HepG2 (cell line): Measurements from ENCODE around the gene DCAF7. TPM values are rescaled to one million over a fixed set of nuclear protein-coding genes. Genes with fewer than 3 reads are reported as not detected.

Source experiments
- BCL3 ChIP-seq: sonication (generic); formaldehyde crosslinking; IDR thresholded peaks from 2 replicates; pipeline ENCODE4 v1.5.1; 2020; ENCODE audit warnings: mild to moderate bottlenecking, missing genetic modification reagents, moderate library complexity
- ELF3 ChIP-seq: IDR thresholded peaks from 2 replicates; pipeline ENCODE4 v1.6.1; 2016; ENCODE audit warnings: missing genetic modification reagents, missing compliant biosample characterization
- GABPA ChIP-seq, 2 experiments: IDR thresholded peaks; 2 replicates each; pipeline ENCODE4 v1.6.1; 2011 to 2016; ENCODE audit warnings: low read depth in 2 of 2, low read length in 1 of 2, missing biosample characterization in 1 of 2, missing genetic modification characterization in 1 of 2
- HMGA1 ChIP-seq: sonication (generic); formaldehyde crosslinking; conservative IDR thresholded peaks from 2 replicates; pipeline ENCODE4 v1.4.0; 2020; ENCODE audit warnings: missing genetic modification reagents
- HNRNPK ChIP-seq: fragments of 200-400 bp; formaldehyde crosslinking; IDR thresholded peaks from 2 replicates; pipeline ENCODE4 v1.6.1; 2018; ENCODE audit warnings: low read length, low read depth, moderate library complexity, mild to moderate bottlenecking; ENCODE audit not compliant: poor library complexity, severe bottlenecking
- HNRNPUL1 ChIP-seq: fragments of 200-400 bp; formaldehyde crosslinking; IDR thresholded peaks from 2 replicates; pipeline ENCODE4 v1.6.1; 2017; ENCODE audit warnings: low read depth, mild to moderate bottlenecking, low read length, moderate library complexity
- KDM3A ChIP-seq: IDR thresholded peaks from 2 replicates; pipeline ENCODE4 v1.6.1; 2018; ENCODE audit warnings: low read depth, missing compliant biosample characterization
- MAX ChIP-seq: IDR thresholded peaks from 2 replicates; pipeline ENCODE4 v1.6.1; 2012; ENCODE audit warnings: inconsistent platforms
- MED8 ChIP-seq: sonication (generic); formaldehyde crosslinking; IDR thresholded peaks from 2 replicates; pipeline ENCODE4 v1.8.1; 2023; ENCODE audit warnings: mild to moderate bottlenecking, missing genetic modification reagents; ENCODE audit not compliant: insufficient replicate concordance
- MTF2 ChIP-seq: sonication (generic); formaldehyde crosslinking; IDR thresholded peaks from 2 replicates; pipeline ENCODE4 v1.5.0; 2020; ENCODE audit warnings: missing genetic modification reagents, borderline replicate concordance
- RXRA ChIP-seq: sonication (generic); formaldehyde crosslinking; IDR thresholded peaks from 2 replicates; pipeline ENCODE4 v1.5.1; 2020; ENCODE audit warnings: missing genetic modification reagents
- SMAD9 ChIP-seq: sonication (generic); formaldehyde crosslinking; IDR thresholded peaks from 2 replicates; pipeline ENCODE4 v1.5.1; 2020; ENCODE audit warnings: mild to moderate bottlenecking, missing genetic modification reagents
- SNAI1 ChIP-seq: sonication (generic); formaldehyde crosslinking; IDR thresholded peaks from 2 replicates; pipeline ENCODE4 v1.5.0; 2020; ENCODE audit warnings: mild to moderate bottlenecking, missing genetic modification reagents, borderline replicate concordance
- SP5 ChIP-seq: IDR thresholded peaks from 2 replicates; pipeline ENCODE4 v1.6.1; 2016; ENCODE audit warnings: low read depth, borderline replicate concordance
- U2AF2 ChIP-seq: fragments of 200-400 bp; formaldehyde crosslinking; IDR thresholded peaks from 2 replicates; pipeline ENCODE4 v1.6.1; 2017; ENCODE audit warnings: low read depth, mild to moderate bottlenecking, low read length
- ZBTB1 ChIP-seq: sonication (generic); formaldehyde crosslinking; IDR thresholded peaks from 2 replicates; pipeline ENCODE4 v1.4.0; 2020; ENCODE audit warnings: missing genetic modification reagents, borderline replicate concordance
- ZNF414 ChIP-seq: sonication (generic); formaldehyde crosslinking; IDR thresholded peaks from 2 replicates; pipeline ENCODE4 v1.5.0; 2020; ENCODE audit warnings: missing genetic modification reagents
- ZNF570 ChIP-seq: sonication (generic); formaldehyde crosslinking; IDR thresholded peaks from 2 replicates; pipeline ENCODE4 v1.4.0; 2020; ENCODE audit warnings: mild to moderate bottlenecking, missing genetic modification reagents, borderline replicate concordance
- ZNF644 ChIP-seq: IDR thresholded peaks from 2 replicates; pipeline ENCODE4 v1.6.1; 2016; ENCODE audit warnings: low read depth
- ZNF652 ChIP-seq: IDR thresholded peaks from 2 replicates; pipeline ENCODE4 v1.6.1; 2016; ENCODE audit warnings: low read depth, borderline replicate concordance
- ZNF672 ChIP-seq: sonication (generic); formaldehyde crosslinking; IDR thresholded peaks from 2 replicates; pipeline ENCODE4 v1.8.1; 2022; ENCODE audit warnings: missing genetic modification reagents
- ZNF713 ChIP-seq: sonication (generic); formaldehyde crosslinking; IDR thresholded peaks from 2 replicates; pipeline ENCODE4 v1.4.0; 2020; ENCODE audit warnings: mild to moderate bottlenecking, missing genetic modification reagents
- ZNF766 ChIP-seq: sonication (generic); formaldehyde crosslinking; IDR thresholded peaks from 2 replicates; pipeline ENCODE4 v1.5.0; 2020; ENCODE audit warnings: missing genetic modification reagents, borderline replicate concordance
- ZNF839 ChIP-seq: sonication (generic); formaldehyde crosslinking; IDR thresholded peaks from 2 replicates; pipeline ENCODE4 v1.4.0; 2020; ENCODE audit warnings: missing genetic modification reagents, mild to moderate bottlenecking, borderline replicate concordance
- ZSCAN25 ChIP-seq: sonication (generic); formaldehyde crosslinking; IDR thresholded peaks from 2 replicates; pipeline ENCODE4 v1.8.0; 2022; ENCODE audit warnings: mild to moderate bottlenecking, missing genetic modification reagents
- polyA plus RNA-seq, 8 experiments: library from polyadenylated mRNA; depleted of rRNA in 3 of 8; stranded (reverse) in 7 of 8; unstranded in 1 of 8; fragments of >200 nt; fragmentation: Illumina TruSeq in 4 of 8; extraction: Trizol in 4 of 8; gene quantifications; 2 replicates each; pipeline versions ENCODE4 v1.2.1 to v1.2.3, GENCODE V29; 2011 to 2016; ENCODE audit warnings: low read depth in 4 of 8, missing spikeins in 1 of 8, mixed read lengths in 1 of 8; ENCODE audit not compliant: insufficient read depth in 1 of 8
- total RNA-seq, 5 experiments: library from RNA; depleted of rRNA; stranded (reverse); fragments of >200 nt; fragmentation: Illumina TruSeq; extraction: Trizol; gene quantifications; 2 replicates each; pipeline ENCODE4 v1.2.3, GENCODE V29; 2016; ENCODE audit warnings: low read depth in 1 of 5
- TF ChIP-seq, protein P1 (sequence below): sonication (generic); formaldehyde crosslinking; IDR thresholded peaks from 2 replicates; pipeline ENCODE4 v1.8.0; 2022; ENCODE audit warnings: mild to moderate bottlenecking, missing genetic modification reagents; ENCODE audit not compliant: insufficient replicate concordance

Gene DCAF7
- total and polyA plus RNA-seq, 2 of the 13 experiments (the other 11 are each of a cell fraction or from before 2014, with no cell fraction given) = 55.2 to 73.4 TPM

GRCh38 chr17:63600569-63601438, 50.5 kb downstream of the DCAF7 start, which contains the start of gene TACO1 (continued):
- no peak for TF ChIP-seq U2AF2
- TF ChIP-seq HMGA1 = no peak
- TF ChIP-seq MAX = peak; percentile 95
- peak; percentile 97 for TF ChIP-seq ZNF766 (CRISPR knock-in tag)
- peak; percentile 91 for TF ChIP-seq SMAD9
- peak; percentile 82; the same call in 1 of the 2 replicates for TF ChIP-seq SNAI1 (CRISPR knock-in tag)
- TF ChIP-seq ZBTB1 = no peak; the same call in 1 of the 2 replicates
- peak; percentile 96 for TF ChIP-seq GABPA (IDR thresholded peaks at IDR 0.05; ENCODE audit: low read depth, low read length)
- peak; percentile 100 for TF ChIP-seq GABPA (CRISPR knock-in tag; IDR thresholded peaks at IDR 0.05; ENCODE audit: low read depth)
- TF ChIP-seq ZNF839 = 0 out of 2 replicates have a peak, but pooled peaks have one; percentile 23
- peak; percentile 88; the same call in 1 of the 2 replicates for TF ChIP-seq MTF2
- TF ChIP-seq ZSCAN25 (CRISPR knock-in tag) = peak; percentile 86
- TF ChIP-seq KDM3A (CRISPR knock-in tag) = peak; percentile 99
- peak; percentile 72 for TF ChIP-seq ZNF652
- TF ChIP-seq, protein P1, sequence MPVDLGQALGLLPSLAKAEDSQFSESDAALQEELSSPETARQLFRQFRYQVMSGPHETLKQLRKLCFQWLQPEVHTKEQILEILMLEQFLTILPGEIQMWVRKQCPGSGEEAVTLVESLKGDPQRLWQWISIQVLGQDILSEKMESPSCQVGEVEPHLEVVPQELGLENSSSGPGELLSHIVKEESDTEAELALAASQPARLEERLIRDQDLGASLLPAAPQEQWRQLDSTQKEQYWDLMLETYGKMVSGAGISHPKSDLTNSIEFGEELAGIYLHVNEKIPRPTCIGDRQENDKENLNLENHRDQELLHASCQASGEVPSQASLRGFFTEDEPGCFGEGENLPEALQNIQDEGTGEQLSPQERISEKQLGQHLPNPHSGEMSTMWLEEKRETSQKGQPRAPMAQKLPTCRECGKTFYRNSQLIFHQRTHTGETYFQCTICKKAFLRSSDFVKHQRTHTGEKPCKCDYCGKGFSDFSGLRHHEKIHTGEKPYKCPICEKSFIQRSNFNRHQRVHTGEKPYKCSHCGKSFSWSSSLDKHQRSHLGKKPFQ (CRISPR knock-in tag) = no peak
- no peak for TF ChIP-seq ZNF672 (CRISPR knock-in tag)
- TF ChIP-seq MED8 = no peak
- TF ChIP-seq ZNF570 (CRISPR knock-in tag) = no peak
- TF ChIP-seq HNRNPUL1 = no peak
- TF ChIP-seq BCL3 = peak; percentile 79
- peak; percentile 96 for TF ChIP-seq RXRA (CRISPR knock-in tag)
- TF ChIP-seq ZNF713 (CRISPR knock-in tag) = peak; percentile 50; the same call in 1 of the 2 replicates
- peak; percentile 72; the same call in 1 of the 2 replicates for TF ChIP-seq SP5 (CRISPR knock-in tag)
- peak; percentile 34 for TF ChIP-seq HNRNPK
- TF ChIP-seq ZNF414 (CRISPR knock-in tag) = peak; percentile 93
- peak; percentile 49; the same call in 1 of the 2 replicates for TF ChIP-seq ZNF644 (CRISPR knock-in tag)
- peak; percentile 88 for TF ChIP-seq ELF3 (CRISPR knock-in tag)
